Activated naive CD4-positive, alpha-beta T cell treated with anti-CD3 and anti-CD28 coated beads, Interleukin-2, amount 10 ng/mL, durations not matched to agents 7 days and 5 days (primary cell): ENCODE results near the gene CCDC9B.

Experiments used
- CTCF ChIA-PET: fragments of 350-600 bp; sonication (Branson Sonifier 250); formaldehyde crosslinking; loops from one replicate; lab custom pipeline; 2021; ENCODE audit warnings: antibody characterized with exemption; lab: Charles Lee
- DNase-seq: peaks from one replicate; pipeline ENCODE4 v3.0.0-alpha.2; 2020
- H3K27ac Mint-ChIP-seq: one replicate; pipeline ENCODE4 v1.8.0; 2021; ENCODE audit warnings: mild to moderate bottlenecking, moderate library complexity, mixed read lengths
- H3K27me3 Mint-ChIP-seq: one replicate; pipeline ENCODE4 v1.8.0; 2021; ENCODE audit warnings: mild to moderate bottlenecking, mixed read lengths
- H3K36me3 Mint-ChIP-seq: one replicate; pipeline ENCODE4 v1.8.0; 2021; ENCODE audit warnings: mixed read lengths
- H3K4me1 Mint-ChIP-seq: one replicate; pipeline ENCODE4 v1.8.0; 2021; ENCODE audit warnings: mixed read lengths
- H3K4me3 Mint-ChIP-seq: one replicate; pipeline ENCODE4 v1.8.0; 2021; ENCODE audit warnings: mild to moderate bottlenecking, moderate library complexity, mixed read lengths
- H3K9me3 Mint-ChIP-seq: one replicate; pipeline ENCODE4 v1.8.0; 2021; ENCODE audit warnings: mixed read lengths

CCDC9B gene

GRCh38 chr15:40340740-40341400, at the start of gene CCDC9B:
Gene CCDC9B (minus strand): TSS chr15:40340939. CDS start chr15:40340819, 120 bp downstream.
- Mint-ChIP-seq H3K36me3 (no peaks in the 10 kb centered on the region), H3K9me3 (no peaks in the 10 kb centered on the region), H3K27ac (no peak within 1 kb of the TSS), H3K27me3 (peaks cover 10% of the 10 kb centered on the region), H3K4me3 (no peak within 1 kb of the TSS), H3K4me1 (peaks cover 10% of the 10 kb centered on the region)
- CTCF ChIA-PET: interaction anchor here (0.8 to 14.2 kb wide), 9 partner anchors 8 to 166 kb away, joined by 3 to 425 read pairs (median 8); partner anchors contain the start of genes INAFM2 and PLCB2
- DNase-seq: no peak

GRCh38 chr15:40389824-40390595, 49.3 kb upstream of the CCDC9B start:
- H3K36me3 Mint-ChIP-seq: peaks cover 65% of the 10 kb centered on the region
- peaks cover 5% of the 10 kb centered on the region for H3K4me1 Mint-ChIP-seq
- no peaks in the 10 kb centered on the region for H3K27me3 Mint-ChIP-seq
- H3K9me3 Mint-ChIP-seq: no peaks in the 10 kb centered on the region
- H3K4me3 Mint-ChIP-seq: no peak overlapping the region
- H3K27ac Mint-ChIP-seq: no peak overlapping the region
- no peak for DNase-seq
- CTCF ChIA-PET: no interaction called here

GRCh38 chr15:40388941-40389823, 48.4 kb upstream of the CCDC9B start:
- H3K4me3 Mint-ChIP-seq: no peak overlapping the region
- H3K36me3 Mint-ChIP-seq: peaks cover 74% of the 10 kb centered on the region
- no peak for DNase-seq
- peaks cover 13% of the 10 kb centered on the region for H3K4me1 Mint-ChIP-seq
- CTCF ChIA-PET: no interaction called here
- no peaks in the 10 kb centered on the region for H3K9me3 Mint-ChIP-seq
- H3K27me3 Mint-ChIP-seq: no peaks in the 10 kb centered on the region
- H3K27ac Mint-ChIP-seq: peak overlapping the region; percentile 76

- no peak overlapping the region for H3K4me3 Mint-ChIP-seq
- CTCF ChIA-PET: interaction anchor here (0.6 to 1.3 kb wide), 3 partner anchors 11 to 168 kb away, joined by 3 to 4 read pairs (median 3); no protein-coding TSS in a partner anchor
- H3K27me3 Mint-ChIP-seq: no peaks in the 10 kb centered on the region
- H3K9me3 Mint-ChIP-seq: no peaks in the 10 kb centered on the region
- DNase-seq: no peak
- peaks cover 29% of the 10 kb centered on the region for H3K4me1 Mint-ChIP-seq
- peaks cover 63% of the 10 kb centered on the region for H3K36me3 Mint-ChIP-seq
- H3K27ac Mint-ChIP-seq: no peak overlapping the region
These were observed 45.7 kb upstream of the CCDC9B start for GRCh38 chr15:40386480-40386879.

- CTCF ChIA-PET: interaction anchor here (1.3 to 1.6 kb wide), 3 partner anchors 11 to 17 kb away, joined by 3 to 7 read pairs (median 4); no protein-coding TSS in a partner anchor
- peak; percentile 96 for DNase-seq
- Mint-ChIP-seq H3K27me3 (peaks cover 17% of the 10 kb centered on the region), H3K27ac (peak within 1 kb of the TSS; percentile 90), H3K4me1 (peaks cover 31% of the 10 kb centered on the region), H3K36me3 (peaks cover 39% of the 10 kb centered on the region), H3K9me3 (no peaks in the 10 kb centered on the region), H3K4me3 (peak within 1 kb of the TSS; percentile 98)
These were observed 42.1 kb upstream of the CCDC9B start, which contains the start of gene KNSTRN for GRCh38 chr15:40382580-40383456. Gene KNSTRN (plus strand): TSS chr15:40382721. CDS start chr15:40382836, 115 bp downstream.

GRCh38 chr15:40381818-40382529, 41.2 kb upstream of the CCDC9B start:
- Mint-ChIP-seq H3K9me3 (no peaks in the 10 kb centered on the region), H3K4me3 (peak overlapping the region; percentile 98), H3K36me3 (peaks cover 31% of the 10 kb centered on the region), H3K4me1 (peaks cover 31% of the 10 kb centered on the region), H3K27ac (no peak overlapping the region), H3K27me3 (peaks cover 25% of the 10 kb centered on the region)
- CTCF ChIA-PET: interaction anchor here (1.3 to 1.6 kb wide), 3 partner anchors 10 to 16 kb away, joined by 3 to 7 read pairs (median 4); no protein-coding TSS in a partner anchor
- DNase-seq: no peak

- Mint-ChIP-seq H3K27ac (no peak overlapping the region), H3K27me3 (peaks cover 32% of the 10 kb centered on the region), H3K36me3 (peaks cover 23% of the 10 kb centered on the region), H3K4me1 (peaks cover 31% of the 10 kb centered on the region), H3K9me3 (no peaks in the 10 kb centered on the region), H3K4me3 (no peak overlapping the region)
- no peak for DNase-seq
- CTCF ChIA-PET: interaction anchor here (1.6 kb wide), 1 partner anchor 9 kb away, joined by 3 read pairs; no protein-coding TSS in a partner anchor
These were observed 39.9 kb upstream of the CCDC9B start for GRCh38 chr15:40380636-40381035.

- DNase-seq: no peak
- H3K9me3 Mint-ChIP-seq: no peaks in the 10 kb centered on the region
- H3K36me3 Mint-ChIP-seq: peaks cover 17% of the 10 kb centered on the region
- H3K27ac Mint-ChIP-seq: no peak overlapping the region
- CTCF ChIA-PET: interaction anchor here (1.6 kb wide), 1 partner anchor 8 kb away, joined by 3 read pairs; no protein-coding TSS in a partner anchor
- H3K4me1 Mint-ChIP-seq: peaks cover 24% of the 10 kb centered on the region
- H3K4me3 Mint-ChIP-seq: no peak overlapping the region
- peaks cover 35% of the 10 kb centered on the region for H3K27me3 Mint-ChIP-seq
These were observed 39.1 kb upstream of the CCDC9B start for GRCh38 chr15:40379853-40380252.

- H3K27me3 Mint-ChIP-seq: peaks cover 39% of the 10 kb centered on the region
- no peak overlapping the region for H3K27ac Mint-ChIP-seq
- H3K9me3 Mint-ChIP-seq: no peaks in the 10 kb centered on the region
- H3K36me3 Mint-ChIP-seq: peaks cover 12% of the 10 kb centered on the region
- peaks cover 19% of the 10 kb centered on the region for H3K4me1 Mint-ChIP-seq
- CTCF ChIA-PET: interaction anchor here (1.6 kb wide), 1 partner anchor 8 kb away, joined by 3 read pairs; no protein-coding TSS in a partner anchor
- no peak overlapping the region for H3K4me3 Mint-ChIP-seq
- no peak for DNase-seq
These were observed 38.6 kb upstream of the CCDC9B start for GRCh38 chr15:40379374-40379773.

GRCh38 chr15:40377606-40378005, 36.9 kb upstream of the CCDC9B start:
- Mint-ChIP-seq H3K27ac (no peak overlapping the region), H3K4me3 (no peak overlapping the region), H3K36me3 (no peaks in the 10 kb centered on the region), H3K27me3 (peaks cover 42% of the 10 kb centered on the region), H3K4me1 (peaks cover 6% of the 10 kb centered on the region), H3K9me3 (no peaks in the 10 kb centered on the region)
- CTCF ChIA-PET: interaction anchor here (1.1 to 1.5 kb wide), 2 partner anchors 9 to 33 kb away, joined by 3 read pairs; no protein-coding TSS in a partner anchor
- peak; percentile 7 for DNase-seq

- H3K4me1 Mint-ChIP-seq: peaks cover 5% of the 10 kb centered on the region
- H3K4me3 Mint-ChIP-seq: no peak overlapping the region
- CTCF ChIA-PET: interaction anchor here (1.0 to 2.0 kb wide), 2 partner anchors 15 to 48 kb away, joined by 3 to 10 read pairs; partner anchors contain the start of gene DISP2
- H3K27me3 Mint-ChIP-seq: peaks cover 65% of the 10 kb centered on the region
- no peak for DNase-seq
- H3K27ac Mint-ChIP-seq: no peak overlapping the region
- no peaks in the 10 kb centered on the region for H3K36me3 Mint-ChIP-seq
- H3K9me3 Mint-ChIP-seq: no peaks in the 10 kb centered on the region
These were observed 32.2 kb upstream of the CCDC9B start for GRCh38 chr15:40372981-40373380.

- CTCF ChIA-PET: interaction anchor here (0.5 to 2.7 kb wide), 6 partner anchors 12 to 160 kb away, joined by 3 to 7 read pairs (median 3); partner anchors contain the start of genes DISP2 and KNSTRN
- Mint-ChIP-seq H3K4me3 (no peak overlapping the region), H3K9me3 (no peaks in the 10 kb centered on the region), H3K36me3 (no peaks in the 10 kb centered on the region), H3K27me3 (peaks cover 63% of the 10 kb centered on the region), H3K27ac (no peak overlapping the region), H3K4me1 (peaks cover 22% of the 10 kb centered on the region)
- DNase-seq: no peak
These were observed 29.2 kb upstream of the CCDC9B start for GRCh38 chr15:40369971-40370370.
